AG09319 (cell line): Measurements from ENCODE around the gene UBE2D3.

Experiments used
- DNase-seq: peaks from one replicate; pipeline ENCODE4 v3.0.0-alpha.2; 2010; ENCODE audit warnings: low read depth; ENCODE audit errors: extremely low read depth
- CTCF ChIP-seq: IDR thresholded peaks from 2 replicates; pipeline ENCODE4 v1.5.1; 2011; ENCODE audit warnings: low read depth, mild to moderate bottlenecking, inconsistent platforms, low read length, moderate library complexity

The UBE2D3 gene

GRCh38 chr4:102843938-102844337 is 16.6 kb upstream of the UBE2D3 start:
- no peak for TF ChIP-seq CTCF
- DNase-seq: no peak

GRCh38 chr4:102843273-102843672 is 15.9 kb upstream of the UBE2D3 start:
- no peak for TF ChIP-seq CTCF

GRCh38 chr4:102842367-102842766 is 15.0 kb upstream of the UBE2D3 start:
- TF ChIP-seq CTCF: no peak
- no peak for DNase-seq

More at GRCh38 chr4:102843273-102843672, 15.9 kb upstream of the UBE2D3 start:
- DNase-seq: no peak

GRCh38 chr4:102836596-102836995 is 9.2 kb upstream of the UBE2D3 start:
- no peak for TF ChIP-seq CTCF
- no peak for DNase-seq

- DNase-seq: no peak
- TF ChIP-seq CTCF: no peak
These were observed 5.3 kb upstream of the UBE2D3 start for GRCh38 chr4:102832667-102833066.

- TF ChIP-seq CTCF: no peak
- no peak for DNase-seq
These were observed 4.8 kb upstream of the UBE2D3 start for GRCh38 chr4:102832105-102832504.

GRCh38 chr4:102829803-102830202 is 2.5 kb upstream of the UBE2D3 start:
- TF ChIP-seq CTCF: no peak
- no peak for DNase-seq
